ENCODE results near the gene IL10RB. TPM values are rescaled to one million over a fixed set of nuclear protein-coding genes. Genes with fewer than 3 reads are reported as not detected.
A peak's percentile ranks its signal among the peaks of the same experiment; 100 is the strongest.

Gene IL10RB
- total RNA-seq, 1 experiment from 2014 or later: 3.1 TPM

- H4K20me1 ChIP-seq (ENCODE audit: control insufficient read depth, insufficient read depth, insufficient read length): no peaks in the 10 kb centered on the region
- H3T11ph ChIP-seq (ENCODE audit: low read length): no peak overlapping the region
- no peak overlapping the region for H3K56ac ChIP-seq (ENCODE audit: insufficient read length, low read depth, low read length)
- Mint-ChIP-seq H3K27ac (no peak overlapping the region; a peak in 1 of 7 replicates), H3K27me3 (ENCODE audit: low read depth) (peaks cover 15% of the 10 kb centered on the region), H3K4me1 (peaks cover 18 to 21% of the 10 kb centered on the region in 2 experiments), H3K9me3 (no peaks in the 10 kb centered on the region), H3K4me3 (peak overlapping the region; percentile 70 to 84), H3K36me3 (ENCODE audit: insufficient read depth in 1 of 3, low read depth in 3 of 3) (peaks cover 0 to 10% (median 4%) of the 10 kb centered on the region in 3 experiments; a peak in 4 of 7 replicates)
- H2BK120ac ChIP-seq (ENCODE audit: low read depth, low read length, poor library complexity, severe bottlenecking): no peak overlapping the region
- no peak overlapping the region for H2BK5ac ChIP-seq (ENCODE audit: insufficient read length, low read length)
- no peaks in the 10 kb centered on the region for H3K9me3 ChIP-seq (ENCODE audit: control insufficient read depth, low read depth, low read length)
- H4K91ac ChIP-seq (ENCODE audit: insufficient read length, low read depth, low read length): no peak overlapping the region
- H3K27me3 ChIP-seq (ENCODE audit: insufficient read depth, low read length): no peaks in the 10 kb centered on the region
- H2AFZ ChIP-seq (ENCODE audit: low read length): no peak overlapping the region
- no peak overlapping the region for H3K4ac ChIP-seq (ENCODE audit: low read depth, low read length)
- H2AK5ac ChIP-seq (ENCODE audit: insufficient read length, low read length): no peak overlapping the region
- TF ChIP-seq, protein P1, sequence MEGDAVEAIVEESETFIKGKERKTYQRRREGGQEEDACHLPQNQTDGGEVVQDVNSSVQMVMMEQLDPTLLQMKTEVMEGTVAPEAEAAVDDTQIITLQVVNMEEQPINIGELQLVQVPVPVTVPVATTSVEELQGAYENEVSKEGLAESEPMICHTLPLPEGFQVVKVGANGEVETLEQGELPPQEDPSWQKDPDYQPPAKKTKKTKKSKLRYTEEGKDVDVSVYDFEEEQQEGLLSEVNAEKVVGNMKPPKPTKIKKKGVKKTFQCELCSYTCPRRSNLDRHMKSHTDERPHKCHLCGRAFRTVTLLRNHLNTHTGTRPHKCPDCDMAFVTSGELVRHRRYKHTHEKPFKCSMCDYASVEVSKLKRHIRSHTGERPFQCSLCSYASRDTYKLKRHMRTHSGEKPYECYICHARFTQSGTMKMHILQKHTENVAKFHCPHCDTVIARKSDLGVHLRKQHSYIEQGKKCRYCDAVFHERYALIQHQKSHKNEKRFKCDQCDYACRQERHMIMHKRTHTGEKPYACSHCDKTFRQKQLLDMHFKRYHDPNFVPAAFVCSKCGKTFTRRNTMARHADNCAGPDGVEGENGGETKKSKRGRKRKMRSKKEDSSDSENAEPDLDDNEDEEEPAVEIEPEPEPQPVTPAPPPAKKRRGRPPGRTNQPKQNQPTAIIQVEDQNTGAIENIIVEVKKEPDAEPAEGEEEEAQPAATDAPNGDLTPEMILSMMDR (conservative IDR thresholded peaks at IDR 0.05): no peak
- no peak overlapping the region for H2BK15ac ChIP-seq (ENCODE audit: low read depth, low read length)
- H3K23ac ChIP-seq (ENCODE audit: insufficient read length, low read depth, low read length): no peak overlapping the region
- no peaks in the 10 kb centered on the region for H3K4me1 ChIP-seq (ENCODE audit: insufficient read depth, low read length)
- H3K14ac ChIP-seq (ENCODE audit: insufficient read depth, low read length): no peak overlapping the region
- H3K4me2 ChIP-seq (ENCODE audit: insufficient read depth, insufficient read length, low read length): peak overlapping the region; percentile 53
- no peak overlapping the region for H2BK20ac ChIP-seq (ENCODE audit: low read depth, low read length, poor library complexity, severe bottlenecking)
- H3K9ac ChIP-seq (ENCODE audit: extremely low read depth, insufficient read length, low read length): no peak overlapping the region
- H3K23me2 ChIP-seq (ENCODE audit: insufficient read length, low read depth, low read length, poor library complexity, severe bottlenecking): no peaks in the 10 kb centered on the region
- no peak overlapping the region for H3K27ac ChIP-seq (ENCODE audit: insufficient read length, low read depth, low read length)
- no peak overlapping the region for H3K18ac ChIP-seq (ENCODE audit: insufficient read length, low read depth, low read length)
- WGBS (ENCODE audit: extremely low coverage, insufficient read length, low lambda C conversion rate): no CpG with 5 or more reads among the region's 8 CpGs
- H3K79me2 ChIP-seq (ENCODE audit: insufficient read depth, low read length): no peaks in the 10 kb centered on the region
- H3K79me1 ChIP-seq (ENCODE audit: insufficient read depth, low read depth, low read length, poor library complexity, severe bottlenecking): no peaks in the 10 kb centered on the region
- DNase-seq: no peak
- no peak overlapping the region for H4K5ac ChIP-seq (ENCODE audit: insufficient read length, low read depth, low read length)
- no peak overlapping the region for H4K8ac ChIP-seq (replicated peaks; ENCODE audit: insufficient read length, low read depth, low read length)
- H2BK12ac ChIP-seq (ENCODE audit: insufficient read length, low read depth, low read length): no peak overlapping the region
Observed at GRCh38 chr21:33266789-33267135, 595 bp downstream of the IL10RB start.

Measured in H9 (cell line).